ENCODE data around the gene AFAP1L2.

The AFAP1L2 gene

GRCh38 chr10:114258274-114258840 lies 145.9 kb downstream of the AFAP1L2 start:
- DNase-seq = no peak

GRCh38 chr10:114257498-114257897 lies 146.8 kb downstream of the AFAP1L2 start:
- no peak for DNase-seq

- no peak for DNase-seq
These were observed 147.5 kb downstream of the AFAP1L2 start for GRCh38 chr10:114256822-114257221.

- DNase-seq = no peak
These were observed 148.1 kb downstream of the AFAP1L2 start for GRCh38 chr10:114256008-114256765.

GRCh38 chr10:114255227-114255626 lies 149.1 kb downstream of the AFAP1L2 start:
- no peak for DNase-seq

GRCh38 chr10:114252883-114253282 lies 151.4 kb downstream of the AFAP1L2 start:
- DNase-seq = no peak

GRCh38 chr10:114252092-114252491 lies 152.2 kb downstream of the AFAP1L2 start:
- DNase-seq = no peak

- no peak for DNase-seq
These were observed 153.6 kb downstream of the AFAP1L2 start for GRCh38 chr10:114250716-114251115.

GRCh38 chr10:114250236-114250635 lies 154.1 kb downstream of the AFAP1L2 start:
- no peak for DNase-seq

- DNase-seq = no peak
These were observed 157.5 kb downstream of the AFAP1L2 start for GRCh38 chr10:114246679-114247305.

GRCh38 chr10:114245121-114245791 lies 159.0 kb downstream of the AFAP1L2 start:
- no peak for DNase-seq

All from T-helper 9 cell (primary cell).